GM08714 (cell line): ENCODE measurements around the gene IRGC.

Source experiments
- H3K4me3 ChIP-seq: fragments of 200-500 bp; sonication (Bioruptor generic); 2 replicates; pipeline ENCODE4 v1.5.1; 2014; ENCODE audit warnings: mild to moderate bottlenecking, low read length, inconsistent platforms
- ZNF274 ChIP-seq: IDR thresholded peaks from 2 replicates; pipeline ENCODE4 v1.6.1; 2012; ENCODE audit warnings: mild to moderate bottlenecking, low read depth, low read length

Gene IRGC

DNA sequence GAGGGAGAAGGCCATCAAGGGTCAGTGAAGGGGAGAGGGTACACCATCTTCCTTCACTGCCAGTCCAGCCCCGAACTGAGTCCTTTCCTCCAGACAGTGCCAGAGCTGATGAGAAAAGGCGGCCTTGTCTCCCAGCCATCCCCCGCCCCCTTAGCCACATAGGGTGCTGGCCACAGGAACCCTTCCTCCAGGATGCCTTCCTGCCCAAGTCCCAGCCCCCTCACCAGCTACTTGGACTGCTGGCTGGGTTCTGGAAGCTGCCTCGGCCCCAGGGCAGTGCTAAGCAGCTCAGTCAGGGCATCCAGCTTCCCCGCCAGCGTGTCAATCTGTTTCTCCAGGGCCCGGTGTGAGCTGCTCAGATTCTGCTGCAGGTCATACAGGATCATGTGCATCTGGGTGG lies 51.4 kb downstream of the IRGC start:
- TF ChIP-seq ZNF274 = no peak

DNA sequence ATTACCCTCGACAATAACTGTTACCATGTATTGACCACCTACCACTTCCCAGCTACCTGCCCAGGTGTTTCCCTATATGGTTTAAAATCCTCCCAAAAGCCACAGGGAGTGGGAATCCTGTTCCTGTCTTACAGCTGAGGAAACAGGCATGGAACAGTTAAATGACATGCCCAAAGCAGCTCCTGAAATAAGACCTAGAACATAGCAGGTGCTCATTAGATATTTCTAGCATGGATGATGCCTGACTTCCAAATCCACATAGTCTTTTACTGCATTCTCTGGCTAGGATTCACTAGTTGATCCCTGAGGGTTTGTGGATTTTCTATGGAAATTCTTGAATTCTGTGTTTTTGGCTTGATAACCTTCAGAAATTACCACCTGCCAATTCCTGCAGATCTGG lies 51.9 kb downstream of the IRGC start:
- H3K4me3 ChIP-seq = no peak overlapping the region
- TF ChIP-seq ZNF274 = no peak

More for the DNA sequence above, 51.4 kb downstream of the IRGC start:
- no peak overlapping the region for H3K4me3 ChIP-seq

DNA sequence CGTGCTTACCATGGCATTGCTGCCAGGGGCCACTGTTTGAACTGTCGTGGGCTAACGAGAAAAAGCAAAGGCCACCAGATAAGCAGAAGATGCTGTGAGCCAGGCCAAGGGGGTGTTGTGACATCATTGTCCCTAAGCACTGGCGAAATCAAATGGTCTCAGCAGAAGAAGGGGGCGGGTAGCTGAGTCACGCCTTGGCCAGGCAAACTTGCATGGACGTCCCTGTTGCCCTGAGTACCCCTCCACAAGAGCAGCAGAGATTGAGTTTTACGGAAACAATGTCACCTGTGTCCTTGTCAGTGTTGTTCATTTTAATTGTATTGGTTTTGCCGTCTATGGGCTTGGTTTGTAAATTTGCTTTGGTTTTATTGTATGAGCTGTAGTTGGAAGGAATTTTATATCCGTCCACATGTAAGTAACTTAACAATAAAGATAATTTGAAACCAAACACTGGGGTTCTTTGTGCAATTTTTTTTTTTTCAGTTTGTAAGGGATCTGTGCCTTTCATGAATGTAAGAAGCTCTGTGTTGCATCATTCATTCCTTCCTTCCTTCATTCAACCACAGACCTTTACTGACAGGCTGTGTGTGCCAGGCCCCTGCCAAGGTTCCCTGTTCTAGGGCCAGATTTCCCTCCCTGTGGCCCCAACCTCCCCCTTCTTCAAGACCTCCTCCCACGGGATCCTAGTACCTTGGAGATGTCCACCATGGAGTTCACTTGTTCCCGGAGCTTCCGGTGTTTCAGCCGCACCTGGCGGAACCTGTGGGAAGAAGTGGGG lies 52.6 kb downstream of the IRGC start:
- TF ChIP-seq ZNF274 = no peak
- H3K4me3 ChIP-seq = no peak overlapping the region

DNA sequence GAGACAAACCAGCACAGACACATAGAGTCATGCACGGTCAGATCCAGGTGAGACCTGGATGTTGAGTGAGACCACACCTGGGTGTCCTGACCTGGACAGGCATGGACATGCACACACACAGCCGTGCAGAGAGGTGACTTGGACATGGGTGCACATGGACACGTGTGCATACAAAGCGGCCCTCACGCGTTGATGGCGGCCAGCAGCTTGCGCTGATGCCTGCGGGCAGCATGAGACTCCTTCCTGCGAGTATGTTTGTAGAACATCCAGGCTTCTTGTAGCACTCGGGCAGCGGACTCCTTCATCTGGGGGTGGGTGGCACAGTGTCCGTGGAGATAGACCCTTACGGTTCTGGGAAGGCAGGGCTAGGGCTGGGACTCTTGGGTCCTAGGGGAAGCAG lies 53.4 kb downstream of the IRGC start:
- no peak for TF ChIP-seq ZNF274
- no peak overlapping the region for H3K4me3 ChIP-seq
